Measurements from ENCODE around the gene POLR3A. TPM values are rescaled to one million over a fixed set of nuclear protein-coding genes. Genes with fewer than 3 reads are reported as not detected.

The POLR3A gene
- total and polyA plus RNA-seq, 10 donors, result 2.7 to 18.9 (median 15.0) TPM

GRCh38 chr10:78019264-78019663 lies 10.1 kb downstream of the POLR3A start:
- intact Hi-C loops (cut with DNase I; ENCODE audit: low total_unique reads), result no loop called here

GRCh38 chr10:78017856-78018255 lies 11.5 kb downstream of the POLR3A start:
- no peaks in the 10 kb centered on the region for H3K27me3 ChIP-seq (replicated peaks in 1 of 7)
- no peaks in the 10 kb centered on the region for H3K9me3 ChIP-seq
- no peak for DNase-seq
- 82 to 97% (median 90%) methylated on average over 5 of the region's 5 CpGs for WGBS, 5 donors
- no peak overlapping the region for H3K4me3 ChIP-seq
- intact Hi-C loops (cut with DNase I; ENCODE audit: low total_unique reads), result no loop called here
- H3K4me1 ChIP-seq, result peaks cover 0 to 7% (median 0%) of the 10 kb centered on the region in 6 donors
- H3K27ac ChIP-seq, result no peak overlapping the region
- no peak for TF ChIP-seq POLR2A (IDR thresholded peaks at IDR 0.05)
- no peak for TF ChIP-seq POLR2AphosphoS5 (IDR thresholded peaks at IDR 0.05)
- no peak for TF ChIP-seq CTCF (IDR thresholded peaks at IDR 0.05 in 8 of 11, conservative IDR thresholded peaks at IDR 0.05 in 3 of 11)
- H3K36me3 ChIP-seq, result peaks cover 7 to 100% (median 98%) of the 10 kb centered on the region in 6 donors

More at GRCh38 chr10:78019264-78019663, 10.1 kb downstream of the POLR3A start:
- TF ChIP-seq CTCF (IDR thresholded peaks at IDR 0.05 in 8 of 11, conservative IDR thresholded peaks at IDR 0.05 in 3 of 11) (no peak), POLR2A (IDR thresholded peaks at IDR 0.05) (no peak), POLR2AphosphoS5 (IDR thresholded peaks at IDR 0.05) (no peak)
- Histone ChIP-seq H3K4me3 (no peak overlapping the region), H3K27me3 (replicated peaks in 1 of 7) (no peaks in the 10 kb centered on the region), H3K27ac (no peak overlapping the region), H3K36me3 (peaks cover 3 to 100% (median 100%) of the 10 kb centered on the region in 6 donors), H3K9me3 (no peaks in the 10 kb centered on the region), H3K4me1 (no peaks in the 10 kb centered on the region)
- WGBS, 5 donors, result 89 to 94% (median 92%) methylated on average over 3 of the region's 3 CpGs
- DNase-seq, result no peak

GRCh38 chr10:78015546-78015945 lies 13.8 kb downstream of the POLR3A start:
- WGBS, 5 donors, result 80 to 94% (median 89%) methylated on average over 5 of the region's 5 CpGs
- Histone ChIP-seq H3K27ac (no peak overlapping the region), H3K4me1 (peaks cover 0 to 7% (median 0%) of the 10 kb centered on the region in 6 donors), H3K9me3 (no peaks in the 10 kb centered on the region), H3K36me3 (peaks cover 9 to 100% (median 98%) of the 10 kb centered on the region in 6 donors), H3K4me3 (no peak overlapping the region), H3K27me3 (replicated peaks in 1 of 7) (no peaks in the 10 kb centered on the region)
- intact Hi-C loops (cut with DNase I; ENCODE audit: low total_unique reads), result no loop called here
- TF ChIP-seq POLR2A (IDR thresholded peaks at IDR 0.05) (no peak), CTCF (IDR thresholded peaks at IDR 0.05 in 8 of 11, conservative IDR thresholded peaks at IDR 0.05 in 3 of 11) (no peak), POLR2AphosphoS5 (IDR thresholded peaks at IDR 0.05) (no peak)
- DNase-seq, result no peak

GRCh38 chr10:78013564-78013963 lies 15.8 kb downstream of the POLR3A start:
- WGBS, 5 donors, result 53 to 68% (median 61%) methylated on average over 1 of the region's 1 CpG
- H3K27ac ChIP-seq, result peak overlapping the region in 1 of 8 donors; percentile 39
- H3K4me1 ChIP-seq, result peaks cover 0 to 7% (median 0%) of the 10 kb centered on the region in 6 donors
- no peaks in the 10 kb centered on the region for H3K9me3 ChIP-seq
- no peak overlapping the region for H3K4me3 ChIP-seq
- intact Hi-C loops (cut with DNase I; ENCODE audit: low total_unique reads), result no loop called here
- TF ChIP-seq POLR2AphosphoS5 (IDR thresholded peaks at IDR 0.05), result no peak
- TF ChIP-seq POLR2A (IDR thresholded peaks at IDR 0.05), result no peak
- TF ChIP-seq CTCF (IDR thresholded peaks at IDR 0.05 in 8 of 11, conservative IDR thresholded peaks at IDR 0.05 in 3 of 11), result no peak
- no peak for DNase-seq
- peaks cover 6 to 100% (median 96%) of the 10 kb centered on the region in 6 donors for H3K36me3 ChIP-seq
- H3K27me3 ChIP-seq (replicated peaks in 1 of 7), result no peaks in the 10 kb centered on the region
